GM18508 (cell line): ENCODE measurements around the gene MYO1F.

Experiments
- ATAC-seq: cut with Tn5 transposase; IDR thresholded peaks from one replicate; pipeline ENCODE4 v1.9.1; 2021; ENCODE audit warnings: moderate number of reproducible peaks; ENCODE audit not compliant: insufficient read depth, unreplicated experiment

The MYO1F gene

DNA sequence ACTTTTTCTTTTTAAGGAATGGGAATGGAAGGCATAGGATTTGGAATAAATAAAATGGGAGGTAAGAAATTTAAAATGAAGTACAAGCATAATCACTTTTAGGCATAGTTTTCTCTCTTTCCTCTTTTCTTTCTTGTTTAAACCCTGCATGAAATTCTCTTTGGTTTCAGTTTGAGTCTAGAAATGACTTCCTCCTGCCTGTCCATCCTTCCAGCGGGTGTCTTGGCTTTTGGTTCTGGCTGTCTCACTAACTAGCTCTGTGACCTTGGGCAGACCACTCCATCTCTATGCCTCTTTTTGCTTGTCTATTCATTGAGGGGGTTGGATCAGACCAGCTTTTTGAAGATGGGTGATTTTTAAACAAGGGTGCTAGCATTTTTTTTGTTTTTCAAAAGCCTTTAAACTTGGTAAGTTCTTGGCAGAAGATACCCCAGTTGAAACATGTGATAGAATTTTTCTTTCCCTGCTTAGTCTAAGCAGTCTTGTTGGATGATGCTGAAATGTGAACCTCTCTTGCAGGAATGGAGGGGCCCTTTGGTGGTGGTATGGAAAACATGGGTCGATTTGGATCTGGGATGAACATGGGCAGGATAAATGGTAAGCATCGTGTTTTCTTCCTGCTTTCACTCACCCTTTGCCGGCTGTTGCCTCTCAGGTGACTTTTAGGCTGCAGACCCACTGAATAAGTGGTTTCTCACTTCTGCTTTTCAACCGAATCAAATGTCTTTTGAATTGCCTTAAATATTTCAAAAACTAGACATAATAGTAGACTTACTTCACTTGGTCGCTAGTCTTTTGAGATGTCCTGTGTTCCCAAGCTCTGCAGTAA is 103.4 kb downstream of the MYO1F start:
- no peak for ATAC-seq
